NCI-H1105 treated with DMSO at 0.1 percent for 48 hours (cell line): ENCODE data around the gene THSD8.
"Not testable (repeated sequence)": the region's sequence is repeated elsewhere in the genome, so short reads cannot be mapped to it uniquely, and the experiment has no call there.

ENCODE experiments used
- DNase-seq: peaks from one replicate; lab custom pipeline; 2025; lab: John Stamatoyannopoulos, UW

The THSD8 gene

DNA sequence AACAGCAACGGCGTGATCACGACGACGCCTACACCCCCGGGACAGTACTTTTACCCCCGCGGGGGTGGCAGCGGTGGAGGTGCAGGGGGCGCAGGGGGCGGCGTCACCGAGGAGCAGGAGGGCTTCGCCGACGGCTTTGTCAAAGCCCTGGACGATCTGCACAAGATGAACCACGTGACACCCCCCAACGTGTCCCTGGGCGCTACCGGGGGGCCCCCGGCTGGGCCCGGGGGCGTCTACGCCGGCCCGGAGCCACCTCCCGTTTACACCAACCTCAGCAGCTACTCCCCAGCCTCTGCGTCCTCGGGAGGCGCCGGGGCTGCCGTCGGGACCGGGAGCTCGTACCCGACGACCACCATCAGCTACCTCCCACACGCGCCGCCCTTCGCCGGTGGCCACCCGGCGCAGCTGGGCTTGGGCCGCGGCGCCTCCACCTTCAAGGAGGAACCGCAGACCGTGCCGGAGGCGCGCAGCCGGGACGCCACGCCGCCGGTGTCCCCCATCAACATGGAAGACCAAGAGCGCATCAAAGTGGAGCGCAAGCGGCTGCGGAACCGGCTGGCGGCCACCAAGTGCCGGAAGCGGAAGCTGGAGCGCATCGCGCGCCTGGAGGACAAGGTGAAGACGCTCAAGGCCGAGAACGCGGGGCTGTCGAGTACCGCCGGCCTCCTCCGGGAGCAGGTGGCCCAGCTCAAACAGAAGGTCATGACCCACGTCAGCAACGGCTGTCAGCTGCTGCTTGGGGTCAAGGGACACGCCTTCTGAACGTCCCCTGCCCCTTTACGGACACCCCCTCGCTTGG lies 9.6 kb upstream of the THSD8 start:
- peak; percentile 67 for DNase-seq

DNA sequence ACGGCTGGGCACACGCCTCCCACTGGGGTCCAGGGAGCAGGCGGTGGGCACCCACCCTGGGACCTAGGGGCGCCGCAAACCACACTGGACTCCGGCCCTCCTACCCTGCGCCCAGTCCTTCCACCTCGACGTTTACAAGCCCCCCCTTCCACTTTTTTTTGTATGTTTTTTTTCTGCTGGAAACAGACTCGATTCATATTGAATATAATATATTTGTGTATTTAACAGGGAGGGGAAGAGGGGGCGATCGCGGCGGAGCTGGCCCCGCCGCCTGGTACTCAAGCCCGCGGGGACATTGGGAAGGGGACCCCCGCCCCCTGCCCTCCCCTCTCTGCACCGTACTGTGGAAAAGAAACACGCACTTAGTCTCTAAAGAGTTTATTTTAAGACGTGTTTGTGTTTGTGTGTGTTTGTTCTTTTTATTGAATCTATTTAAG lies 9.0 kb upstream of the THSD8 start:
- DNase-seq, result no peak

DNA sequence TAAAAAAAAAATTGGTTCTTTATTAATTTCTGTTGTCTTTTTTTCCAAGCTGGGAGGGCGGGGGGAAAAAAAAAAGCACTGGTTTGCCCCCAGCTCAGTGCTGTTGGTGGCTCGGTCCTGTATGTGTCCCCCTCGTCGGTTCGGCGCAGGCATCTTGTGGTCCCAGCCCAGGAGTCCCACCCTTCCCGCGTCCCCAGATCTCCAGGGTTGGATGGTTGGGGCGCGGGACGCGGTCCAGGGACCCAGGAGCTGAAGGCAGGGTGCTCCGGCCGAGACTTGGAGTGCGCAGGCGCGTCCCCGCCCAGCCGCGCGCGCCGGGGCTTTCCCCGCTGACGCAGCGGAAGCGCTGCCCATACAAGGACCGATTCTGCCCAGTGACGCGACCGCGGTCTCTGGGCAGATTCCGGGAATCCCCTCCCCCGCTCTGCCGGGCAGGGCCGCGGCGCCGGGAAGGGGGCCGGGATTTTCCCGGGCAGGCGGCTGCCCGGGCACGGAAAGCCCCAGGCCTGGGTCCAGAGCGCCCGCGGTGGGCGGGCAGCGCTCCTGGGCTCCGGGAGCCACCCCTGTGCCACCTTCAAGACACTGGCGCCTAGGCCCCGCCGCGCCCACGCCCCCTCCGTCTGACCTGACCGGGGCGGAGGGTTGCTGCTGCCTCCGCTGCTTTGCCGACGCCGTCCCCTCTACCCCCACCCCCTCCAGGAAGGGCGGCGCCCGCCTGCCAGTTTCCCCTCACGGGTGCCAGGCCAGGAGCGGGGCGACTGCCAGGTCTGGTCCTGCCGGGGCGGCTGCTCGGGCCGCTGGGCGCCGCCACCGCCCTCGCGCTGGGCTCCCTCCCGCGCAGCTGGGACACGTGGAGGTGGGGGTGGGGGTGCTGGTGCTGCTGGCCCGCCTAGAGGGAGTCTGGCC lies 8.3 kb upstream of the THSD8 start:
- DNase-seq, result peak; percentile 88

DNA sequence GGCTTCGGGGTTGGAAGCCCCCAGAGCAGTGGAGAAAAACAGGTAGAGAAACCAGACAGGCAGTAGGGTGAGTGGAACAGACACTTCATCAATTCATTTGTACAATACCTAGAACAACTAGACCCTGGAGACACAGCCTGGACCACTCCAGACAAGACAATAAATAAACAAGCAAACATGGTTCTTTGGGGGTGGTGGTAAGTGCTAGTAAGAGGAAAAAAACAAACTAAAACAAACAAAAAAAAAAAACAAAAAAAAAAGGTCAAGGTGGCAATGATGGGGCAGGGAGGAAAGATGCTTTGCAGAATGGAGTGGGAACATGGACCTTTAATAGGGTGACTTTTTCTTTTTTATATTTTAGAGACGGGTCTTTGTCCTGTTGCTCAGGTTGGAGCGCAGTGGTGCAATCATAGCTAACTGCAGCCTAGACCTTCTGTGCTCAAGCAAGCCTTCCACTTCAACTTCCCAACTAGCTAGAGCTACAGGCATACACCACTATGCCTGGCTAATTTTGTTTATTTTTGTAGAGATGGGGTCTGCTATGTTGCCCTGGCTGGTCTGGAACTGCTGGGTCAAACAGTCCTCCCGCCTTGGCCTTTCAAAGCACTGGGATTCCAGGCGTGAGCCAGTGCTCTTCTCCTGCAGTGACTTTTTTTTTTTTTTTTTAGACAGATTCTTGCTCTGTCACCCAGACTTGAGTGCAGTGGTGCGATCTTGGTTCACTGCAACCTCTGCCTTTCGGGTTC lies 7.5 kb upstream of the THSD8 start:
- DNase-seq, result no peak

DNA sequence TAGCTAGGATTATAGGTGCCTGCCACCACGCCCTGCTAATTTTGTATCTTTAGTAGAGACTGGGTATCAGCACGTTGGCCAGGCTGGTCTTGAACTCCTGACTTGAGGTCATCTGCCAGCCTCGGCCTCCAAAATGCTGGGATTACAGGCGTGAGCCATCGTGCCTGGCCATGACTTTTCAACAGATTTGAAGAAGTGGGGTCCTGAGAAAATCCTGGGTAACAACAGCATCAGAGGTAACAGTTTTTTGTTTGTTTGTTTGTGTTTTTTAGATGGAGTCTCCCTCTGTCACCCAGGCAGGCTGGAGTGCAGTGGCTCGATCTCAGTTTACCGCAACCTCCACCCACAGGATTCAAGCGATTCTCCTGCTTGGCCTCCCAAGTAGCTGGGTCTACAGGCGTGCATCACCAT lies 6.9 kb upstream of the THSD8 start:
- no peak for DNase-seq

DNA sequence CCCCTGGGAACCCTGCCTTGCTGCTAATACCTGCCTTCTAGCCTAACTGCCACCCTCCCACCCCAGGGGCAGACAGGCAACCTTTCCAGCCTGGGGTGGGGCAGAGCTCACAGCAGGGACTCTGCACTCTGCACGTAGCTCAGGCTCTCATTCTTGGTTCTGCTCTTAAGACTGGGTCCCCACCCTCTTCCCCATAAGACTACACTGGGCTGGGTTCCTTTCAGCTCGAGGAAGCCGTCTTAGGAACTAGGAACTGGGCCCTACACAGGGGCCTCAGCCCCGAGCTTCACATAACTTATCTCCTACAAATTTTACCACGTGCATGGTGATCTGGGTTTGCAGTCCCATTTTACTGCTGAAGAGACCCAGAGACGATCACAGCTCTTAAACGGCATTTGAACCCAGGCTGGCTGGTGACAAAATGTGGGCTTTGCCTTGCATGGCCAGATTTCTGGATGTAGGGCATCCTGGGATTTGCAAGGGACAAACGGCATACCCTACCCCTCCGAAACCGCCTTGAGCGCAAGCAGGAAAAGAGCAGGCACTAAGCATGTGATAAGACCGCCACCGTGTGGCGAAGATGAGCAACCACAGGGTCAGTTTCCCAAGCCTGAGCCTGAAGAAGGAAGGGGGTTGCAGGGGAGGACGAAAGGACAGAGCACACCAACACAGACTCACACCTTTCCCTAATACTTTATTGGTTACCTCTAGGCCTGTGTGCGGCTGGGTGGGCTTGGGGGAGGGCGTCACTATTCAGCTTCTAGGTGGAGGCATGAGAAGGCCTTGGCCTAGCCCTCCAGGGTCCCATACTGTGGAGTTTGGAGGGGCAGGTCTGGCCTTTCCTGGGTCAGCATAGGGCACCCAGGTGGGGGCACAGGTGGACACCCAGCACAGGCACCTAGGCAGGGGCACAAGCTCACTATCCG lies 5.5 kb upstream of the THSD8 start:
- DNase-seq, result peak; percentile 87

DNA sequence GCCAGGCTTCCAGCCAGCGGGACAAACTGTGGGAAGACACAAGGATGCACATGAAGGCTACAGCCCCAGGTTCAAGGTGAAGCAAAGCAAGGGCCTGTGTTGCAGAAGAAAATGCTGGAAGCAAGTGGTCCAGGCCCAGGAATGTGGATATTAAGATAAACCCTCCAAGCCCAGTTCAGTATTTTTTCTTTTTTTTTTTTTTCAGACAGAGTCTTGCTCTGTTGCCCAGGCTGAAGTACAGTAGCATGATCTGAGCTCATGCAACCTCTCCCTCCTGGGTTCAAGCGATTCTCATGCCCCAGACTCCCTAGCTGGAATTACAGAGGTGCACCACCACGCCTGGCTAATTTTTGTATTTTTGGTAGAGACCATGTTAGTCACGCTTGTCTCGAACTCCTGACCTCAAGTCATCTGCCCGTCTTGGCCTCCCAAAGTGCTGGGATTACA lies 4.7 kb upstream of the THSD8 start:
- no peak for DNase-seq

DNA sequence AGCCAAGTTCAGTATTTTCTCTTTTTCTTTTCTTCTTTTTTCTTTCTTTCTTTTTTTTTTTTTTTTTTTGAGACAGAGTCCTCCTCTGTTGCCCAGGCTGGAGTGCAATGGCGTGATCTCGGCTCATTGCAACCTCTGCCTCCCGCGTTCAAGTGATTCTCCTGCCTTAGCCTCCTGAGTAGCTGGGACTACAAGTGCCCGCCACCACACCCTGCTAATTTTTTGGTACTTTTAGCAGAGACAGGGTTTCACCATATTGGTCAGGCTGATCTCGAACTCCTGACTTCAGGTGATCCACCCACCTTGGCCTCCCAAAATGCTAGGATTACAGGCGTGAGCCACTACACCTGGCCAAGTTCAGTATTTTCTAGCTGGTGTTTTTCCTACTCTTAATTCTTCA lies 4.3 kb upstream of the THSD8 start:
- DNase-seq, result not testable (repeated sequence)

DNA sequence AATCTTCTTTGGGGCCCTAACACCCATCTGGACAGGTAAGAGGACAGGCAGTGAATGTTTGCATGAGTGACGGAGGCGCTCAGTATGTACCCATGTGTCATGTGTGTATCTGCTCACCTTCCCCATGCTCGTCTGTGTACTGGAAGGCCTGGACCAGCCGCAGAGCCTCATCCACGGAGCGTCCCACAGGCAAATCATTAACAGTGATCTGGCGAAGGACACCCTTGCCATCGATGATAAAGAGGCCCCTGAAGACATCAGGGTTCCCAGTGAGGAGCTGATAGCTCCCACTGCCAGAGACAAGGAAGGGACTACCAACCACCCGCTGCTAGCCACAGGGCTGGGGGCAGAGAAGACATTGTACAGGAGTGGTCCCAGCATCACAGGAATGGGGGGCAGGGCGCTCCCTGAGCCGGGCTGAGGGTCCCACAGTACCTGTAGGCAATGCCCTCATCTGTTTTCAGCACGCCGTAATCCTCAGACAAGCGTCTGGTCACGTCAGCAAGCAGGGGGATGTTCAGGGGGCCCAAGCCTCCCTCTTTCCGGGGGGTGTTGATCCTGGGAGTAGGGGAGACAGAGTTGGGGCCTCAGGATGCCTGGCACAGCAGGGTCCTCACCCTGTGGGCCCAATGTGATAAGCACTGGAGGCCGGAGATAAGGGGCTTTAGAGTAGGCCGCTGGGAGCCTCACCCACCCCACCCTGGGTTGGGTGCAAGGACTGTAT lies 2.0 kb upstream of the THSD8 start:
- no peak for DNase-seq

DNA sequence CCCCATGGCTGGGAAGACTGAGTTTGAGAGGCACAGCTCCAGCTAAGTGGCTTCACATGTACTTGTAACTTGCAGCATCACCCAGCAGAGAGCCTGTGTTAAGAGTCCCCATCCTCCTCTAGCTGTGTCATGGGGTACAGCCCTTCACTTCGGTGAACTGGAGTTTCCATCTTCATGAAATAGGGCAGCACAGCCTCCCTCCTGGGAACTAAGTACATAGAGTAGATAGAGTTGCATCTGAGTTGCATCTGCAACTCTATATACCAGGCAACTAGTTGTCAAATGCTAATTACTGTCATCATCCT lies 1.5 kb upstream of the THSD8 start:
- no peak for DNase-seq

DNA sequence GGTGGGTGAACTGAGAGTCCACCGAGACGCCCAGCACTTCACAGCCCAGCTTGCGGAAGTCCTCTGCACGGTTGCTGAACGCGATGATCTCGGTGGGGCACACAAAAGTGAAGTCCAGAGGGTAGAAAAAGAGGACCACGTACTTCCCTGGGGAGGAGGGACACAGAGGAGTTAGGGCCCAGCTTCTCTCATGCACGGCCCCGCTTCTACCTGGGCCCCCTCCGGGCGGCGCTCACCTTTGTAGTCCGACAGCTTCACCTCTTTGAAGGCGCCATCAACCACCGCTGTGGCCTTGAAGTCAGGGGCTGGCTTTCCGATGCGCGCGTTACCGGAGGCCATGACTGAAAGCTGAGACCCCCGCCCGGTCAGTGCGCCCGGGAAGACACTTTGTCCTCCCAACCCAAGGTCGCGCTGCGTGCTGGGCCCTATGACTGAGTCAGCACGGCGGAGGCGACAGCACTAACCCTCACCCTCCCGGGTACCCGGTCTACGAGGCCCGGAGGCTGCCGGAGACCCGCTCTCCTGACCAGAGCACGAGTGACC lies 875 bp upstream of the THSD8 start:
- no peak for DNase-seq

DNA sequence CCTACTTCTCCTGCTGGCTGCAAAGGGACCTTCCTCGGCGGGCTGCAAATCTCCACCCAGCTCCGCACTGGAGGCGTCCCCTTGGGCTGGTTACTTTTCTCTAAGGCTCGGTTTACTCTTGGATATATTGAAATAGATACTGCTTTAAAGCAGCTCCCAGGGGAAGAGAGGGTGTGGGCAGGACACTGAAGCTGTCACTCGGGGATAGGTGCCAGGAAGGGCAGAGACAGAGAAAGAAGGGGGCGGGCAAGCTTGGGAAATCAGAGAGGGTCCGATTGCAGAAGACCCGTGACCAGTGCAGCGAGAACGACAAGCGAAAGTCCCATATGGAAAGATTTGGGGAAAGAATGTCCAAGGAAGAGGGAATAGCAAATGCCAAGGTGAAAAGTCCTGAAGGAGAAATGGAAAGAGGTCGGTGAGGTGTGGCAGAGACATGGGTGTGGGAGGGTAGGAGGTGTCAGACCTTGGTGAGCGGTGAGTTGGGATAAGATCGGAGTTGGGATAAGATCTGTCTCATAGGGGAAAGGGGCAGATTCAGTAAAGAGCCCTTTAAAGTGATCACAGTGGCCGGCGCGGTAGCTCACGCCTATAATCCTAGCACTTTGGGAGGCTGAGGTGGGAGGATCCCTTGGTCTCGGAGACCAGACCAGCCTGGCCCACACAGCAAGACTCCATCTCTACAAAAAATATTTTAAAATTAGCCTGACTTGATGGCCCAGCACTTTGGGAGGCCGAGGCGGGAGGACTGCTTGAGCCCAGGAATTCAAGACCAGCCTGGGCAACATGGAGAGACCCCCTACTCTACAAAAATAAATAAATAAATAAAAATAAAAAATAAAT lies 618 bp downstream of the THSD8 start:
- DNase-seq, result no peak

DNA sequence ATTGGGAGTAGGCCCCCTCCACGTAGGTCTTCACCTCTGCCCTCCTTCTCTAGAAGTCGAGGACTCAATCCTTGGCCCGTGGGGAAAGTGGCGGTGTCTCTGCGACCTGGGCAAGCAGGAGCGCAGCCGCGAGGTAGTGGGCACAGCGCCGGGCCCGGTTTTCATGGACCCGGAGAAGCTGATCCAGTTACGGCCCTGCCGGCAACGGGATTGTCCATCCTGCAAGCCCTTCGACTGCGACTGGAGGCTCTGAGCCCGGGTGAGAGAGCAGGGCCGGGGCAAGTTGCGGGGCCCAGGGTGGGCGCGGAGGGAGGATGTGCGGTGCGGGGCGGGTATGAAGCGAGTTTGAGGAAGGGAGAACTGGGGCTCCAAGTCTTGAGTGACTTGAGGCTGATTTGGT lies 2.2 kb downstream of the THSD8 start:
- no peak for DNase-seq

DNA sequence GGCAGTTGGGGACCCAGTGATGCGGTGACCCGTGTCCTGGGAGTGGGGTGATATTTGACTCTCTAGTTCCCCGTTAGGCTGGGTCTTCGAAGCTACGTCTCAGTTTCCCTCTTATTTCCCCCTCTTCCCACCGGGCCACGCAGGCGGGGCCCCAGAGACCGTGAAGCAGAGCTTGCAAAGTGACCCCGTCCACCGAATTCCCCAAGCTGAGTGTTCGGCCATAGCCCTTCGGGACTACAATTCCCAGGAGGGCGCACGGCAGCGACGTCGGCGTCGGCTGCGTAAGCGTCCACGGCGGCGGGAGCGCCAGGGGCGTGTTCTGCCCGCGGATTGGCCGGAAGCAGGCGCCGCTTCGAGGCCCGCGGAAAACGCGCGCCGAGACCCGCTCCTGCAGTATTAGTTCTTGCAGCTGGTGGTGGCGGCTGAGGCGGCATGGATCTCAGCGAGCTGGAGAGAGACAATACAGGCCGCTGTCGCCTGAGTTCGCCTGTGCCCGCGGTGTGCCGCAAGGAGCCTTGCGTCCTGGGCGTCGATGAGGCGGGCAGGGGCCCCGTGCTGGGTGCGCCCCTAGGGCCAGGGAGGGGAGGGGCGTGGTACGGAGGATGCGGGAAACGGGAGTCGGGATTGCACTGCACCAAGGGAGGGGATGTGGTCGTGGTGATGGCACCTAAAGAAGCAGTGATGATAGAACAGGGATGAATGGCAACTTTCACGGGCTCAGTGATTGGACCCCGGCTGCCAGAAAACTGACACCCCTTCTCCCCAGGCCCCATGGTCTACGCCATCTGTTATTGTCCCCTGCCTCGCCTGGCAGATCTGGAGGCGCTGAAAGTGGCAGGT lies 4.6 kb downstream of the THSD8 start, which contains the start of gene RNASEH2A:
RNASEH2A (plus strand) TSS at position 343 of the 840 bp plus-strand sequence; CDS start at position 433, 90 bp downstream.
- DNase-seq, result peak; percentile 91

DNA sequence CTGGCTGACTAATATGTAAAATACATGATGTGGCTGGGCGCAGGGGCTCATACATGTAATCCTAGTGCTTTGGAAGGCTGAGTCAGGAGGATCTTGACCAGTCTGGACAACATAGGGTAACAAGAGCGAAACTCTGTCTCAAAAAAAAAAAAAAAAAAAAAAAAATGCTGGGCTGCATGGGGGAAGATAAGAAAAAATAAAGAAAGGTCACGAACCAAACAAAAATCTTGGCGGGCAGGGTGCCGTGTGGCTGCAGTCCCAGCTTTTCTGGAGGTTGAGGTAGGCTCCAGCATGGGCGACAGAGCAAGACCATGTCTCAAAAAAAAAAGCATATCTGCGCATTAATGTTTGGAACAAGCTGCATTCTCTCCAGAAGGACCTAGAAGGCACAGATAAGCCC lies 13.2 kb downstream of the THSD8 start:
- no peak for DNase-seq

DNA sequence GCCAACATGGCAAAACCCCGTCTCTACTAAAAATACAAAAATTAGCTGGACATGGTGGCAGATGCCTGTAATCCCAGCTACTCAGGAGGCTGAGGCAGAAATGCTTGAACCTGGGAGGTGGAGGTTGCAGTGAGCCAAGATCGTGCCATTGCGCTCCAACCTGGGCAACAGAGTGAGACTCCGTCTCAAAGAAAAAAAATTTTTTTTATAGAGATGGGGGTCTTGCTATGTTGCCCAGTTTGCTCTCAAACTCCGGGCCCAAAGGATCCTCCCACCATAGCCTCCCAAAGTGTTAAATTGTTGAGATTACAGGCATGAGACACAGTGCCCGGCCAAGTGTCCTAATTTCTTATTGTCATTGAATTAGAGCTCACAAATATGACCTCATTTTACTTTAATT lies 15.3 kb downstream of the THSD8 start:
- not testable (repeated sequence) for DNase-seq

DNA sequence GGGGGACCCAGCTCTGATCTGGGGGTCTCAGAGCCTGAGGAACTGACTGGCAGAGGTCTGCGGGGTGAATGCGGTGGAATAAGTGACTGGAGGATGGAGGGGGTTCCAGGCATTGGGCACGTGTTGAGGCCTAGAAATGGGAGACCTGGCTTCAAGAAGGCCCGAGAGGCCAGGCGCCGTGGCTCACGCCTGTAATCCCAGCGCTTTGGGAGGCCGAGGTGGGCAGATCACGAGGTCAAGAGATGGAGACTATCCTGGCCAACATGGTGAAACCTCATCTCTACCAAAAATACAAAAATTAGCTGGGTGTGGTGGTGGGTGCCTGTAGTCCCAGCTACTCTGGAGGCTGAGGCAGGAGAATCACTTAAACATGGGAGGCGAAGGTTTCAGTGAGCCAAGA lies 15.9 kb downstream of the THSD8 start:
- not testable (repeated sequence) for DNase-seq

DNA sequence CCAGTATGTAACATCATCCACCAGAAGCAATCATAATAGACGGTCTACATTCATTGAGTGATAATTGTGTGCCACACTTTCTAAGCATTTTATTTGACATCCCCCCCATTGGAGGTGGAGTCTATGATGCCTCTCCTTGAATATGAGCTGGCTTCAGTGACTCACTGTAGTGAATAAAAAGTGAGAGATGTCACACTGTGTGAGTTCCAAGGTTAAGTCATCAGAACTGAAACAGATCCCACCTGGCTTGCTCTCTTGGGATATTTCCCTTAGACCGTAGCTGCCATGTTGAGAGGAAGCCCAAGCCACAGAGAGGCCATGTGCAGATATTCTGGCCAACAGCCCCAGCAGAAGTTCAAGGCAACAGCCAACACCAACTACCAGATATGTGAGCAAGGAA lies 19.9 kb downstream of the THSD8 start:
- DNase-seq, result no peak
